H1 (cell line): ENCODE results near the gene ANKRD60. TPM values are rescaled to one million over a fixed set of nuclear protein-coding genes. Genes with fewer than 3 reads are reported as not detected.

Experiments
- CTBP2 ChIP-seq: IDR thresholded peaks from 2 replicates; pipeline ENCODE4 v1.7.0; 2011; ENCODE audit warnings: borderline replicate concordance, mild to moderate bottlenecking, moderate library complexity, mixed read lengths, low read length; ENCODE audit not compliant: insufficient read depth, insufficient read length
- EZH2 ChIP-seq: fragments of 200-600 bp; sonication (generic); IDR thresholded peaks from 2 replicates; pipeline ENCODE4 v1.7.1; 2012; ENCODE audit warnings: low read depth, mild to moderate bottlenecking, moderate library complexity, low read length, inconsistent platforms; ENCODE audit not compliant: severe bottlenecking
- KDM4A ChIP-seq: IDR thresholded peaks from one replicate; pipeline ENCODE4 v1.7.1; 2012; ENCODE audit warnings: low read depth, mild to moderate bottlenecking, moderate library complexity, low read length, inconsistent platforms; ENCODE audit not compliant: severe bottlenecking
- POLR2AphosphoS5 ChIP-seq: IDR thresholded peaks from 2 replicates; pipeline ENCODE4 v1.6.1; 2011; ENCODE audit warnings: low read depth, low read length
- TBP ChIP-seq: IDR thresholded peaks from 2 replicates; pipeline ENCODE4 v1.6.1; 2011; ENCODE audit warnings: low read depth, low read length, improper control_type of control experiment
- polyA plus RNA-seq, 7 experiments: library from polyadenylated mRNA; depleted of rRNA in 3 of 7; stranded (reverse) in 5 of 7; unstranded in 2 of 7; fragments of >200 nt in 5 of 7; fragments of 200-250 nt in 2 of 7; gene quantifications; 1 replicate in 5 of 7; 2 replicates in 1 of 7; 4 replicates in 1 of 7; pipeline versions ENCODE4 v1.2.1 to v1.2.3, GENCODE V29; 2011 to 2013; ENCODE audit warnings: missing spikeins in 2 of 7, mixed read lengths in 2 of 7
- total RNA-seq: library from RNA; stranded (reverse); fragmentation: NEBNext Ultra II Directional; extraction: Animal tissue kit (Norgen Biotek cat#: 25700); gene quantifications from 2 replicates; pipeline ENCODE4 v1.2.1, GENCODE V29; 2021

ANKRD60 gene
- total and polyA plus RNA-seq, 2 of the 8 experiments (the other 6 are each of a cell fraction or from before 2014, with no cell fraction given), result not detected

GRCh38 chr20:58261660-58262059 is 33.2 kb upstream of the ANKRD60 start (continued):
- TF ChIP-seq EZH2, result no peak
- TF ChIP-seq KDM4A, result no peak
- TF ChIP-seq POLR2AphosphoS5, result no peak
- TF ChIP-seq CTBP2, result no peak
- TF ChIP-seq TBP, result no peak
